ENCODE data around the gene TAS1R2. TPM values are rescaled to one million over a fixed set of nuclear protein-coding genes. Genes with fewer than 3 reads are reported as not detected.

TAS1R2 gene
- total and polyA plus RNA-seq, 2 of the 13 experiments (the other 11 are each of a cell fraction or from before 2014, with no cell fraction given) = not detected

GRCh38 chr1:18900303-18900841, 40.9 kb upstream of the TAS1R2 start (continued):
- TF ChIP-seq ZNF703 (CRISPR knock-in tag; IDR thresholded peaks at IDR 0.05; ENCODE audit: borderline replicate concordance) = no peak
- peak; percentile 82 for TF ChIP-seq HNF4G (IDR thresholded peaks at IDR 0.05; ENCODE audit: borderline replicate concordance, low read depth, low read length)
- peak; percentile 92; the same call in 1 of the 2 replicates for TF ChIP-seq HNF4G (CRISPR knock-in tag; IDR thresholded peaks at IDR 0.05; ENCODE audit: borderline replicate concordance, low read depth)
- TF ChIP-seq, protein P1, sequence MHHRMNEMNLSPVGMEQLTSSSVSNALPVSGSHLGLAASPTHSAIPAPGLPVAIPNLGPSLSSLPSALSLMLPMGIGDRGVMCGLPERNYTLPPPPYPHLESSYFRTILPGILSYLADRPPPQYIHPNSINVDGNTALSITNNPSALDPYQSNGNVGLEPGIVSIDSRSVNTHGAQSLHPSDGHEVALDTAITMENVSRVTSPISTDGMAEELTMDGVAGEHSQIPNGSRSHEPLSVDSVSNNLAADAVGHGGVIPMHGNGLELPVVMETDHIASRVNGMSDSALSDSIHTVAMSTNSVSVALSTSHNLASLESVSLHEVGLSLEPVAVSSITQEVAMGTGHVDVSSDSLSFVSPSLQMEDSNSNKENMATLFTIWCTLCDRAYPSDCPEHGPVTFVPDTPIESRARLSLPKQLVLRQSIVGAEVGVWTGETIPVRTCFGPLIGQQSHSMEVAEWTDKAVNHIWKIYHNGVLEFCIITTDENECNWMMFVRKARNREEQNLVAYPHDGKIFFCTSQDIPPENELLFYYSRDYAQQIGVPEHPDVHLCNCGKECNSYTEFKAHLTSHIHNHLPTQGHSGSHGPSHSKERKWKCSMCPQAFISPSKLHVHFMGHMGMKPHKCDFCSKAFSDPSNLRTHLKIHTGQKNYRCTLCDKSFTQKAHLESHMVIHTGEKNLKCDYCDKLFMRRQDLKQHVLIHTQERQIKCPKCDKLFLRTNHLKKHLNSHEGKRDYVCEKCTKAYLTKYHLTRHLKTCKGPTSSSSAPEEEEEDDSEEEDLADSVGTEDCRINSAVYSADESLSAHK (CRISPR knock-in tag; IDR thresholded peaks at IDR 0.05; ENCODE audit: borderline replicate concordance) = no peak
- TF ChIP-seq ZNF557 (CRISPR knock-in tag; IDR thresholded peaks at IDR 0.05) = no peak
- no peak for TF ChIP-seq ZNF180 (CRISPR knock-in tag; IDR thresholded peaks at IDR 0.05; ENCODE audit: borderline replicate concordance, low read depth)
- TF ChIP-seq ZFP1 (CRISPR knock-in tag; IDR thresholded peaks at IDR 0.05) = peak; percentile 89; the same call in 1 of the 2 replicates
- TF ChIP-seq, protein P2, sequence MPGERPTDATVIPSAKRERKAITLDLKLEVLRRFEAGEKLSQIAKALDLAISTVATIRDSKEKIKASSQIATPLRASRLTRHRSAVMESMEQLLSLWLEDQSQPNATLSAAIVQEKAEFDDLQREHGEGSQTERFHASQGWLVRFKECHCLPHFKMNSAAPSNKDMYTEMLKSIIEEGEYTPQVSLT (CRISPR knock-in tag; IDR thresholded peaks at IDR 0.05; ENCODE audit: borderline replicate concordance, low read depth) = no peak
- TF ChIP-seq, protein P3, sequence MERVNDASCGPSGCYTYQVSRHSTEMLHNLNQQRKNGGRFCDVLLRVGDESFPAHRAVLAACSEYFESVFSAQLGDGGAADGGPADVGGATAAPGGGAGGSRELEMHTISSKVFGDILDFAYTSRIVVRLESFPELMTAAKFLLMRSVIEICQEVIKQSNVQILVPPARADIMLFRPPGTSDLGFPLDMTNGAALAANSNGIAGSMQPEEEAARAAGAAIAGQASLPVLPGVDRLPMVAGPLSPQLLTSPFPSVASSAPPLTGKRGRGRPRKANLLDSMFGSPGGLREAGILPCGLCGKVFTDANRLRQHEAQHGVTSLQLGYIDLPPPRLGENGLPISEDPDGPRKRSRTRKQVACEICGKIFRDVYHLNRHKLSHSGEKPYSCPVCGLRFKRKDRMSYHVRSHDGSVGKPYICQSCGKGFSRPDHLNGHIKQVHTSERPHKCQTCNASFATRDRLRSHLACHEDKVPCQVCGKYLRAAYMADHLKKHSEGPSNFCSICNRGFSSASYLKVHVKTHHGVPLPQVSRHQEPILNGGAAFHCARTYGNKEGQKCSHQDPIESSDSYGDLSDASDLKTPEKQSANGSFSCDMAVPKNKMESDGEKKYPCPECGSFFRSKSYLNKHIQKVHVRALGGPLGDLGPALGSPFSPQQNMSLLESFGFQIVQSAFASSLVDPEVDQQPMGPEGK (CRISPR knock-in tag; IDR thresholded peaks at IDR 0.05) = peak; percentile 92
- TF ChIP-seq U2AF2 (IDR thresholded peaks at IDR 0.05; ENCODE audit: low read depth, low read length) = no peak
- no peak for TF ChIP-seq ZNF775 (CRISPR knock-in tag; IDR thresholded peaks at IDR 0.05; ENCODE audit: borderline replicate concordance)
- peak; percentile 74; the same call in 1 of the 2 replicates for TF ChIP-seq KAT8 (CRISPR knock-in tag; IDR thresholded peaks at IDR 0.05)
- peak; percentile 27; the same call in 1 of the 2 replicates for TF ChIP-seq TEF (CRISPR knock-in tag; IDR thresholded peaks at IDR 0.05)
- no peak for TF ChIP-seq ZNF160 (CRISPR knock-in tag; IDR thresholded peaks at IDR 0.05)
- TF ChIP-seq ZEB1 (IDR thresholded peaks at IDR 0.05; ENCODE audit: insufficient replicate concordance, low read depth) = no peak
- TF ChIP-seq NFIB (CRISPR knock-in tag; IDR thresholded peaks at IDR 0.05; ENCODE audit: borderline replicate concordance) = no peak
- TF ChIP-seq FIP1L1 (IDR thresholded peaks at IDR 0.05; ENCODE audit: borderline replicate concordance, insufficient read depth, low read depth, low read length) = no peak
- TF ChIP-seq, protein P4, sequence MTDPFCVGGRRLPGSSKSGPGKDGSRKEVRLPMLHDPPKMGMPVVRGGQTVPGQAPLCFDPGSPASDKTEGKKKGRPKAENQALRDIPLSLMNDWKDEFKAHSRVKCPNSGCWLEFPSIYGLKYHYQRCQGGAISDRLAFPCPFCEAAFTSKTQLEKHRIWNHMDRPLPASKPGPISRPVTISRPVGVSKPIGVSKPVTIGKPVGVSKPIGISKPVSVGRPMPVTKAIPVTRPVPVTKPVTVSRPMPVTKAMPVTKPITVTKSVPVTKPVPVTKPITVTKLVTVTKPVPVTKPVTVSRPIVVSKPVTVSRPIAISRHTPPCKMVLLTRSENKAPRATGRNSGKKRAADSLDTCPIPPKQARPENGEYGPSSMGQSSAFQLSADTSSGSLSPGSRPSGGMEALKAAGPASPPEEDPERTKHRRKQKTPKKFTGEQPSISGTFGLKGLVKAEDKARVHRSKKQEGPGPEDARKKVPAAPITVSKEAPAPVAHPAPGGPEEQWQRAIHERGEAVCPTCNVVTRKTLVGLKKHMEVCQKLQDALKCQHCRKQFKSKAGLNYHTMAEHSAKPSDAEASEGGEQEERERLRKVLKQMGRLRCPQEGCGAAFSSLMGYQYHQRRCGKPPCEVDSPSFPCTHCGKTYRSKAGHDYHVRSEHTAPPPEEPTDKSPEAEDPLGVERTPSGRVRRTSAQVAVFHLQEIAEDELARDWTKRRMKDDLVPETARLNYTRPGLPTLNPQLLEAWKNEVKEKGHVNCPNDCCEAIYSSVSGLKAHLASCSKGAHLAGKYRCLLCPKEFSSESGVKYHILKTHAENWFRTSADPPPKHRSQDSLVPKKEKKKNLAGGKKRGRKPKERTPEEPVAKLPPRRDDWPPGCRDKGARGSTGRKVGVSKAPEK (CRISPR knock-in tag; IDR thresholded peaks at IDR 0.05; ENCODE audit: borderline replicate concordance) = no peak

Measured in HepG2 (cell line).